Glutamatergic neuron (in vitro differentiated cells): ENCODE data around the gene C1QL1. TPM values are rescaled to one million over a fixed set of nuclear protein-coding genes. Genes with fewer than 3 reads are reported as not detected.
A peak's percentile ranks its signal among the peaks of the same experiment; 100 is the strongest.

Experiments
- DNase-seq: peaks from one replicate; pipeline ENCODE4 v3.0.0; 2022
- H3K27ac Mint-ChIP-seq: one replicate; pipeline ENCODE4 v1.8.0; 2020; ENCODE audit warnings: mild to moderate bottlenecking, mixed read lengths, inconsistent platforms; ENCODE audit not compliant: unreplicated experiment
- H3K27me3 Mint-ChIP-seq: one replicate; pipeline ENCODE4 v1.8.0; 2020; ENCODE audit warnings: mild to moderate bottlenecking, moderate library complexity, mixed read lengths, inconsistent platforms; ENCODE audit not compliant: unreplicated experiment
- H3K36me3 Mint-ChIP-seq: one replicate; pipeline ENCODE4 v1.8.0; 2020; ENCODE audit warnings: mild to moderate bottlenecking, mixed read lengths, inconsistent platforms; ENCODE audit not compliant: unreplicated experiment
- H3K4me1 Mint-ChIP-seq: one replicate; pipeline ENCODE4 v1.8.0; 2020; ENCODE audit warnings: mild to moderate bottlenecking, low read depth, mixed read lengths, inconsistent platforms; ENCODE audit not compliant: unreplicated experiment
- H3K4me3 Mint-ChIP-seq: one replicate; pipeline ENCODE4 v1.8.0; 2020; ENCODE audit warnings: mild to moderate bottlenecking, mixed read lengths, inconsistent platforms; ENCODE audit not compliant: unreplicated experiment
- H3K9me3 Mint-ChIP-seq: one replicate; pipeline ENCODE4 v1.8.0; 2020; ENCODE audit warnings: mild to moderate bottlenecking, moderate library complexity, mixed read lengths, inconsistent platforms; ENCODE audit not compliant: unreplicated experiment
- CTCF ChIP-seq: fragments of 200-600 bp; sonication (generic); IDR thresholded peaks from one replicate; pipeline ENCODE4 v1.5.0; 2021; ENCODE audit not compliant: partially characterized antibody, unreplicated experiment
- total RNA-seq: library from RNA; stranded (reverse); fragmentation: NEBNext Ultra II Directional; extraction: Animal tissue kit (Norgen Biotek cat#: 25700); gene quantifications from one replicate; pipeline ENCODE4 v1.2.1, GENCODE V29; 2021; ENCODE audit not compliant: unreplicated experiment

Gene C1QL1
- total RNA-seq, 1 donor from 2014 or later: 14.6 TPM

- Mint-ChIP-seq H3K4me3 (no peak overlapping the region), H3K27me3 (peaks cover 1% of the 10 kb centered on the region), H3K27ac (no peak overlapping the region), H3K9me3 (peaks cover 4% of the 10 kb centered on the region), H3K36me3 (no peaks in the 10 kb centered on the region), H3K4me1 (peaks cover 5% of the 10 kb centered on the region)
- DNase-seq: peak; percentile 48
- TF ChIP-seq CTCF: no peak
Measured at GRCh38 chr17:44921122-44921882, 46.8 kb downstream of the C1QL1 start.

- peaks cover 3% of the 10 kb centered on the region for H3K9me3 Mint-ChIP-seq
- H3K27ac Mint-ChIP-seq: no peak overlapping the region
- peaks cover 5% of the 10 kb centered on the region for H3K4me1 Mint-ChIP-seq
- no peak for DNase-seq
- no peak overlapping the region for H3K4me3 Mint-ChIP-seq
- no peaks in the 10 kb centered on the region for H3K27me3 Mint-ChIP-seq
- no peaks in the 10 kb centered on the region for H3K36me3 Mint-ChIP-seq
- TF ChIP-seq CTCF: no peak
Measured at GRCh38 chr17:44920565-44920940, 47.5 kb downstream of the C1QL1 start.

- peaks cover 3% of the 10 kb centered on the region for H3K9me3 Mint-ChIP-seq
- H3K4me3 Mint-ChIP-seq: no peak overlapping the region
- no peak overlapping the region for H3K27ac Mint-ChIP-seq
- H3K4me1 Mint-ChIP-seq: peaks cover 5% of the 10 kb centered on the region
- peak; percentile 82 for DNase-seq
- TF ChIP-seq CTCF: peak; percentile 65
- H3K36me3 Mint-ChIP-seq: no peaks in the 10 kb centered on the region
- no peaks in the 10 kb centered on the region for H3K27me3 Mint-ChIP-seq
Measured at GRCh38 chr17:44919885-44920564, 48.1 kb downstream of the C1QL1 start.

GRCh38 chr17:44919411-44919810 lies 48.7 kb downstream of the C1QL1 start:
- Mint-ChIP-seq H3K9me3 (peaks cover 3% of the 10 kb centered on the region), H3K27me3 (no peaks in the 10 kb centered on the region), H3K36me3 (no peaks in the 10 kb centered on the region), H3K4me1 (peaks cover 5% of the 10 kb centered on the region), H3K27ac (no peak overlapping the region), H3K4me3 (no peak overlapping the region)
- TF ChIP-seq CTCF: no peak
- no peak for DNase-seq

- TF ChIP-seq CTCF: no peak
- no peak for DNase-seq
- no peaks in the 10 kb centered on the region for H3K27me3 Mint-ChIP-seq
- H3K4me1 Mint-ChIP-seq: peaks cover 5% of the 10 kb centered on the region
- no peaks in the 10 kb centered on the region for H3K36me3 Mint-ChIP-seq
- H3K27ac Mint-ChIP-seq: no peak overlapping the region
- peaks cover 3% of the 10 kb centered on the region for H3K9me3 Mint-ChIP-seq
- no peak overlapping the region for H3K4me3 Mint-ChIP-seq
Measured at GRCh38 chr17:44918006-44918405, 50.1 kb downstream of the C1QL1 start.
